Neural progenitor cell (in vitro differentiated cells): ENCODE data around the gene KLRK1. TPM values are rescaled to one million over a fixed set of nuclear protein-coding genes. Genes with fewer than 3 reads are reported as not detected.
"Not testable (repeated sequence)": the region's sequence is repeated elsewhere in the genome, so short reads cannot be mapped to it uniquely, and the experiment has no call there.

Experiments
- DNase-seq: peaks from one replicate; pipeline ENCODE4 v3.0.0-alpha.2; 2016; ENCODE audit warnings: low spot score
- H2AFZ ChIP-seq: fragments of 200-600 bp; sonication (generic); replicated peaks from 2 replicates; pipeline ENCODE4 v1.6.1; 2016; ENCODE audit warnings: antibody characterized with exemption
- H3F3A ChIP-seq: fragments of 200-600 bp; sonication (generic); 2 replicates; pipeline ENCODE4 v1.6.1; 2016; ENCODE audit warnings: antibody characterized with exemption, low read depth
- H3K27ac ChIP-seq: fragments of 200-600 bp; sonication (generic); 2 replicates; pipeline ENCODE4 v1.5.1; 2016; ENCODE audit warnings: mild to moderate bottlenecking
- H3K27me3 ChIP-seq: fragments of 200-600 bp; sonication (generic); 2 replicates; pipeline ENCODE4 v1.6.1; 2016; ENCODE audit warnings: mild to moderate bottlenecking, moderate library complexity
- H3K36me3 ChIP-seq: fragments of 200-600 bp; sonication (generic); 2 replicates; pipeline ENCODE4 v1.5.1; 2016
- H3K4me1 ChIP-seq: fragments of 200-600 bp; sonication (generic); 2 replicates; pipeline ENCODE4 v1.6.1; 2016; ENCODE audit warnings: mixed run types
- H3K4me2 ChIP-seq: fragments of 200-600 bp; sonication (generic); 2 replicates; pipeline ENCODE4 v1.6.1; 2016
- H3K4me3 ChIP-seq: fragments of 200-600 bp; sonication (generic); 2 replicates; pipeline ENCODE4 v1.5.1; 2016
- H3K79me2 ChIP-seq: fragments of 200-600 bp; sonication (generic); 2 replicates; pipeline ENCODE4 v1.6.1; 2016; ENCODE audit warnings: low read depth
- H3K9ac ChIP-seq: fragments of 200-600 bp; sonication (generic); 2 replicates; pipeline ENCODE4 v1.6.1; 2016
- H3K9me3 ChIP-seq: fragments of 200-600 bp; sonication (generic); 2 replicates; pipeline ENCODE4 v1.5.1; 2016; ENCODE audit warnings: low read depth
- H4K20me1 ChIP-seq: fragments of 200-600 bp; sonication (generic); 2 replicates; pipeline ENCODE4 v1.6.1; 2016; ENCODE audit warnings: low read depth
- H3K27ac Mint-ChIP-seq: 3 replicates; pipeline ENCODE4 v1.8.0; 2021; ENCODE audit warnings: mixed read lengths
- H3K27me3 Mint-ChIP-seq: 2 replicates; pipeline ENCODE4 v1.8.0; 2022; ENCODE audit warnings: low read depth, mild to moderate bottlenecking, inconsistent platforms, moderate library complexity, mixed read lengths; ENCODE audit not compliant: insufficient read depth
- H3K36me3 Mint-ChIP-seq: 3 replicates; pipeline ENCODE4 v1.8.0; 2021; ENCODE audit warnings: mixed read lengths
- H3K4me1 Mint-ChIP-seq: 3 replicates; pipeline ENCODE4 v1.8.0; 2021; ENCODE audit warnings: mixed read lengths
- H3K4me3 Mint-ChIP-seq: 3 replicates; pipeline ENCODE4 v1.8.0; 2021; ENCODE audit warnings: mild to moderate bottlenecking, moderate library complexity, mixed read lengths
- H3K9me3 Mint-ChIP-seq: 3 replicates; pipeline ENCODE4 v1.8.0; 2020; ENCODE audit warnings: mixed read lengths
- EZH2 ChIP-seq: fragments of 200-600 bp; sonication (generic); IDR thresholded peaks from 2 replicates; pipeline ENCODE4 v1.6.1; 2017; ENCODE audit warnings: antibody characterized with exemption, mild to moderate bottlenecking, moderate library complexity
- EZH2phosphoT487 ChIP-seq: fragments of 200-600 bp; sonication (generic); IDR thresholded peaks from 2 replicates; pipeline ENCODE4 v1.6.1; 2017; ENCODE audit warnings: antibody characterized with exemption
- total RNA-seq: library from RNA; depleted of rRNA; stranded (reverse); fragments of >200 nt; gene quantifications from 2 replicates; pipeline ENCODE4 v1.2.3, GENCODE V29; 2015; ENCODE audit warnings: low replicate concordance
- TF ChIP-seq, protein P1 (sequence below): fragments of 200-600 bp; sonication (generic); IDR thresholded peaks from 2 replicates; pipeline ENCODE4 v1.5.1; 2017; ENCODE audit warnings: antibody characterized with exemption, mild to moderate bottlenecking

Gene KLRK1
- total RNA-seq, 1 donor from 2014 or later: not detected

DNA sequence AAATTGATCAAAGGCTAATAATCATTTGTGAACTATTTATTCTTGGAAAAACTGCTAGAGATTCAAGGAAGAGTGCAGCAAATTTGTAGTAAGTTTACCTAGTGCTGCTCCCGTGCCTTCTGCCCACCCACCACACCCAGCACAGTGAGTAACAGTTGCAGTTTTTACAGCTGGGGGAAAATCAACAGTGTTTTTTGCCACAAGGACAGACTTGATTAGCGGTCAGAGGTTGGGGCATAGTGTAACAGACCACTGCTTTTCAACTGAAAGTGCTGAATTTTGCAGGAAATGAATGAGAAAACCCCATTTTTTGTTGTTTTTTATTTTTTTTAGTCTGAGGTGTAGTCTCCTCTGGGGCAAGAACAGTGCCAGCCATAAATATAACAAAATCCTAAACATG, 7.5 kb upstream of the KLRK1 start:
- H3F3A ChIP-seq: no peaks in the 10 kb centered on the region
- no peaks in the 10 kb centered on the region for H3K4me1 ChIP-seq
- TF ChIP-seq EZH2phosphoT487 (no peak), EZH2 (no peak)
- TF ChIP-seq, protein P1, sequence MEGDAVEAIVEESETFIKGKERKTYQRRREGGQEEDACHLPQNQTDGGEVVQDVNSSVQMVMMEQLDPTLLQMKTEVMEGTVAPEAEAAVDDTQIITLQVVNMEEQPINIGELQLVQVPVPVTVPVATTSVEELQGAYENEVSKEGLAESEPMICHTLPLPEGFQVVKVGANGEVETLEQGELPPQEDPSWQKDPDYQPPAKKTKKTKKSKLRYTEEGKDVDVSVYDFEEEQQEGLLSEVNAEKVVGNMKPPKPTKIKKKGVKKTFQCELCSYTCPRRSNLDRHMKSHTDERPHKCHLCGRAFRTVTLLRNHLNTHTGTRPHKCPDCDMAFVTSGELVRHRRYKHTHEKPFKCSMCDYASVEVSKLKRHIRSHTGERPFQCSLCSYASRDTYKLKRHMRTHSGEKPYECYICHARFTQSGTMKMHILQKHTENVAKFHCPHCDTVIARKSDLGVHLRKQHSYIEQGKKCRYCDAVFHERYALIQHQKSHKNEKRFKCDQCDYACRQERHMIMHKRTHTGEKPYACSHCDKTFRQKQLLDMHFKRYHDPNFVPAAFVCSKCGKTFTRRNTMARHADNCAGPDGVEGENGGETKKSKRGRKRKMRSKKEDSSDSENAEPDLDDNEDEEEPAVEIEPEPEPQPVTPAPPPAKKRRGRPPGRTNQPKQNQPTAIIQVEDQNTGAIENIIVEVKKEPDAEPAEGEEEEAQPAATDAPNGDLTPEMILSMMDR: no peak
- Mint-ChIP-seq H3K4me3 (no peak overlapping the region), H3K9me3 (no peaks in the 10 kb centered on the region), H3K36me3 (no peaks in the 10 kb centered on the region), H3K4me1 (peaks cover 2% of the 10 kb centered on the region), H3K27ac (no peak overlapping the region), H3K27me3 (no peaks in the 10 kb centered on the region)
- no peak overlapping the region for H3K9ac ChIP-seq
- H3K4me3 ChIP-seq: no peak overlapping the region
- no peaks in the 10 kb centered on the region for H3K79me2 ChIP-seq
- H3K4me2 ChIP-seq: no peak overlapping the region
- H3K9me3 ChIP-seq: no peaks in the 10 kb centered on the region
- no peak overlapping the region for H2AFZ ChIP-seq
- DNase-seq: no peak
- H3K27ac ChIP-seq: no peak overlapping the region
- H3K36me3 ChIP-seq: no peaks in the 10 kb centered on the region
- no peaks in the 10 kb centered on the region for H4K20me1 ChIP-seq
- no peaks in the 10 kb centered on the region for H3K27me3 ChIP-seq

DNA sequence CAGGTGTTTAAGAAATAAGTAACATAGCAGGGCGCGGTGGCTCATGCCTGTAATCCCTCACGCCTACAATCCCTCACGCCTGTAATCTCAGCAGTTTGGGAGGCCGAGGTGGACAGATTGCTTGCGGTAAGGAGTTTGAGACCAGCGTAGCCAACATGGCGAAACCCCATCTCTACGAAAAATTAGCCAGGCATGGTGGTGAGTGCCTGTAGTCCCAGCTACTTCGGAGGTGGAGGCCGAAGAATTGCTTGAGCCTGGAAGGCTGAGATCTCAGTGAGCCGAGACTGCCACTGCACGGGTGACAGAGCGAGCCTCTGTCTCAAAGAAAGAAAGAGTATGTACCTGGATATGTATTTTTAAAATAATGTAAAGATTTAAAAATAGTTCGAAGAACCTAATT, 6.3 kb upstream of the KLRK1 start:
- H3K4me1 Mint-ChIP-seq, H3K27me3 Mint-ChIP-seq, H3K79me2 ChIP-seq, H4K20me1 ChIP-seq, DNase-seq, H3K9me3 ChIP-seq, H3K4me1 ChIP-seq, H3K36me3 Mint-ChIP-seq, H3K4me3 ChIP-seq, H2AFZ ChIP-seq, H3K4me2 ChIP-seq, H3K9ac ChIP-seq, H3K27ac Mint-ChIP-seq, H3K27ac ChIP-seq, H3K36me3 ChIP-seq, H3K9me3 Mint-ChIP-seq, H3K27me3 ChIP-seq, H3K4me3 Mint-ChIP-seq, H3F3A ChIP-seq: not testable (repeated sequence)

DNA sequence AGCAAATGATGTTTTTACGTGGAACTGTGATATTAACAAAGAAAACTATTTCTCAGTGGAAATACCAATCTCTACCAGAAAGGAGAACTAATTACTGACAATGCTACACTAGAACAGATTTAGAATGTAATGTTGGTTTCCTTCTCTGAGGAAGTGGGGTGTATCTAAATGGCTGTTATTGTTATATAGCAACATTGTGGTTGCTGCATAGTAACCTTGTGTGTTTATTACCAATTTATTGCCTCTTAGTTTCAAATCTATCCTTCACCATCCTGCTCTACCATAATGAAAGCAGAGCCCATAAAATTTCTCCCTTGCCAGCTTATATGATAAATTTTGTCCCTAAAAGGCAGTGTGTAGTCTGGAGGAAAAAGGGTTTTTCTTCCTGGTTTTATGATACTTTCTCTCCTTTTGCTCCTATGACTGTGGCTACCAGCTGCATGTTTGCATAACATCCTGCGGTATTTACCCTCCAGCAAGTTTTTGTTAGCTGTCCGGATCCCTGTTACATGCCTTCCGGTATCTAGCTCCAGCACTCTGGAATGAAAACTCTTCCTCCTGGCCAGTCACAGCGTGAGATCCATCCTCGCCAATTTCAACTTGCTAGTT, 5.7 kb upstream of the KLRK1 start:
- peaks cover 2% of the 10 kb centered on the region for H3K4me1 Mint-ChIP-seq
- no peak for DNase-seq
- H3K27ac Mint-ChIP-seq: no peak overlapping the region
- Histone ChIP-seq H3K79me2 (no peaks in the 10 kb centered on the region), H3K9ac (no peak overlapping the region), H3K9me3 (no peaks in the 10 kb centered on the region), H3K27ac (no peak overlapping the region), H4K20me1 (no peaks in the 10 kb centered on the region), H3K4me2 (no peak overlapping the region), H3K36me3 (no peaks in the 10 kb centered on the region), H3K4me1 (no peaks in the 10 kb centered on the region), H3F3A (no peaks in the 10 kb centered on the region), H2AFZ (peak overlapping the region; percentile 1), H3K4me3 (no peak overlapping the region), H3K27me3 (no peaks in the 10 kb centered on the region)
- no peak for TF ChIP-seq EZH2phosphoT487
- TF ChIP-seq, protein P1: no peak
- no peak for TF ChIP-seq EZH2
- H3K27me3 Mint-ChIP-seq: no peaks in the 10 kb centered on the region
- no peaks in the 10 kb centered on the region for H3K36me3 Mint-ChIP-seq
- no peaks in the 10 kb centered on the region for H3K9me3 Mint-ChIP-seq
- H3K4me3 Mint-ChIP-seq: no peak overlapping the region

DNA sequence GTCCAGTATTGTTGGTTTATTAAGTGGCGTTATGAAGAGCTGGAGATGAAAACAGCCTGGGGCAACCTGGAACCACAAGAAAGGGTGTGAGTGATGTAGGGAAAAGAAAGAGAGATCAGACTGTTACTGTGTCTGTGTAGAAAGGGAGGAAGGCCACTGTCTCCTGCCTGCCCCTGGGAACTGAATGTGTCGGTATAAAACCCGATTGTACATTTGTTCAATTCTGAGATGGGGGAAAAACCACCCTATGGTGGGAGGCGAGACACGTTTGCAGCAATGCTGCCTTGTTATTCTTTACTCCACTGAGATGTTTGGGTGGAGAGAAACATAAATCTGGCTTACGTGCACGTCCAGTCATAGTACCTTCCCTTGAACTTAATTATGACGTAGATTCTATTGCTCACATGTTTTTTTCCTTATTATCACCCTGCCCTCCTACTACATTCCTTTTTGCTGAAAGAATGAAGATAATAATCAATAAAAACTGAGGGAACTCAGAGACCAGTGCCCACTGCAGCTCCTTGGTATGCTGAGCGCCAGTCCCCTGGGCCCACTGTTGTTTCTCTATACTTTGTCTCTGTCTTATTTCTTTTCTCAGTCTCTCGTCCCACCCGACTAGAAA, 4.8 kb upstream of the KLRK1 start:
- H3K27ac Mint-ChIP-seq, H3K9me3 Mint-ChIP-seq, H3K4me3 Mint-ChIP-seq, H3K4me3 ChIP-seq, DNase-seq, H3K27me3 ChIP-seq, H2AFZ ChIP-seq, H3K4me2 ChIP-seq, H3K9ac ChIP-seq, H3K4me1 Mint-ChIP-seq, H3F3A ChIP-seq, H3K36me3 ChIP-seq, H3K79me2 ChIP-seq, H3K36me3 Mint-ChIP-seq, H3K27me3 Mint-ChIP-seq, H3K4me1 ChIP-seq, H3K9me3 ChIP-seq, H3K27ac ChIP-seq, H4K20me1 ChIP-seq: not testable (repeated sequence)
